H9 (cell line): Measurements from ENCODE around the gene TCF4. TPM values are rescaled to one million over a fixed set of nuclear protein-coding genes. Genes with fewer than 3 reads are reported as not detected.
A peak's percentile ranks its signal among the peaks of the same experiment; 100 is the strongest.

Source experiments
- DNase-seq: peaks from one replicate; pipeline ENCODE4 v3.0.0-alpha.2; 2017
- H2AFZ ChIP-seq: one replicate; pipeline ENCODE4 v1.6.1; 2013; ENCODE audit warnings: mild to moderate bottlenecking, low read length, control low read depth, moderate library complexity
- H2AK5ac ChIP-seq: 2 replicates; pipeline ENCODE4 v1.6.1; 2013; ENCODE audit warnings: low read length, control low read depth, mixed read lengths; ENCODE audit not compliant: insufficient read length
- H2BK120ac ChIP-seq: one replicate; pipeline ENCODE4 v1.6.1; 2013; ENCODE audit warnings: low read depth, mild to moderate bottlenecking, low read length, control low read depth, inconsistent platforms; ENCODE audit not compliant: poor library complexity, severe bottlenecking
- H2BK12ac ChIP-seq: 2 replicates; pipeline ENCODE4 v1.6.1; 2013; ENCODE audit warnings: low read length, control low read depth, mixed read lengths, low read depth; ENCODE audit not compliant: insufficient read length
- H2BK15ac ChIP-seq: 2 replicates; pipeline ENCODE4 v1.6.1; 2013; ENCODE audit warnings: low read depth, low read length, control low read depth
- H2BK20ac ChIP-seq: one replicate; pipeline ENCODE4 v1.6.1; 2013; ENCODE audit warnings: low read depth, mild to moderate bottlenecking, low read length, control low read depth, inconsistent platforms; ENCODE audit not compliant: poor library complexity, severe bottlenecking
- H2BK5ac ChIP-seq: 2 replicates; pipeline ENCODE4 v1.6.1; 2013; ENCODE audit warnings: low read length, control low read depth, mixed read lengths; ENCODE audit not compliant: insufficient read length
- H3K14ac ChIP-seq: 2 replicates; pipeline ENCODE4 v1.6.1; 2013; ENCODE audit warnings: low read length, control low read depth; ENCODE audit not compliant: insufficient read depth
- H3K18ac ChIP-seq: 2 replicates; pipeline ENCODE4 v1.6.1; 2013; ENCODE audit warnings: low read depth, mild to moderate bottlenecking, mixed read lengths, low read length, control low read depth; ENCODE audit not compliant: insufficient read length
- H3K23ac ChIP-seq: 2 replicates; pipeline ENCODE4 v1.6.1; 2013; ENCODE audit warnings: low read length, control low read depth, mixed read lengths, low read depth; ENCODE audit not compliant: insufficient read length
- H3K23me2 ChIP-seq: 2 replicates; pipeline ENCODE4 v1.6.1; 2013; ENCODE audit warnings: low read depth, mild to moderate bottlenecking, mixed read lengths, low read length, control low read depth; ENCODE audit not compliant: insufficient read length, poor library complexity, severe bottlenecking
- H3K27ac ChIP-seq: 2 replicates; pipeline ENCODE4 v1.5.1; 2013; ENCODE audit warnings: low read length, control low read depth, mixed read lengths, low read depth; ENCODE audit not compliant: insufficient read length
- H3K27me3 ChIP-seq: 2 replicates; pipeline ENCODE4 v1.6.1; 2013; ENCODE audit warnings: low read length, control low read depth, inconsistent platforms; ENCODE audit not compliant: insufficient read depth
- H3K4ac ChIP-seq: 2 replicates; pipeline ENCODE4 v1.6.1; 2013; ENCODE audit warnings: low read depth, mild to moderate bottlenecking, control low read depth, inconsistent platforms, low read length, moderate library complexity
- H3K4me1 ChIP-seq: 2 replicates; pipeline ENCODE4 v1.6.1; 2013; ENCODE audit warnings: low read length, control low read depth, inconsistent platforms; ENCODE audit not compliant: insufficient read depth
- H3K4me2 ChIP-seq: 2 replicates; pipeline ENCODE4 v1.6.1; 2013; ENCODE audit warnings: low read length, control low read depth, mixed read lengths; ENCODE audit not compliant: insufficient read length, insufficient read depth
- H3K56ac ChIP-seq: 2 replicates; pipeline ENCODE4 v1.6.1; 2013; ENCODE audit warnings: low read depth, mild to moderate bottlenecking, mixed read lengths, low read length, control low read depth; ENCODE audit not compliant: insufficient read length
- H3K79me1 ChIP-seq: 2 replicates; pipeline ENCODE4 v1.6.1; 2013; ENCODE audit warnings: low read depth, mild to moderate bottlenecking, moderate library complexity, low read length, control low read depth, inconsistent platforms; ENCODE audit not compliant: insufficient read depth, poor library complexity, severe bottlenecking
- H3K79me2 ChIP-seq: 2 replicates; pipeline ENCODE4 v1.6.1; 2013; ENCODE audit warnings: low read length, control low read depth, inconsistent platforms; ENCODE audit not compliant: insufficient read depth
- H3K9ac ChIP-seq: 2 replicates; pipeline ENCODE4 v1.6.1; 2013; ENCODE audit warnings: low read length, control low read depth, mixed read lengths; ENCODE audit not compliant: insufficient read length; ENCODE audit errors: extremely low read depth
- H3K9me3 ChIP-seq: one replicate; pipeline ENCODE4 v1.6.1; 2013; ENCODE audit warnings: low read depth, low read length, inconsistent platforms; ENCODE audit not compliant: control insufficient read depth
- H3T11ph ChIP-seq: one replicate; pipeline ENCODE4 v1.6.1; 2013; ENCODE audit warnings: mild to moderate bottlenecking, low read length, control low read depth, inconsistent platforms
- H4K20me1 ChIP-seq: one replicate; pipeline ENCODE4 v1.6.1; 2013; ENCODE audit not compliant: control insufficient read depth, insufficient read length, insufficient read depth
- H4K5ac ChIP-seq: 2 replicates; pipeline ENCODE4 v1.6.1; 2013; ENCODE audit warnings: low read depth, mild to moderate bottlenecking, mixed read lengths, low read length, control low read depth; ENCODE audit not compliant: insufficient read length
- H4K8ac ChIP-seq: replicated peaks from 2 replicates; pipeline ENCODE4 v1.6.1; 2013; ENCODE audit warnings: low read length, control low read depth, mixed read lengths, low read depth; ENCODE audit not compliant: insufficient read length
- H4K91ac ChIP-seq: 2 replicates; pipeline ENCODE4 v1.6.1; 2013; ENCODE audit warnings: low read depth, mild to moderate bottlenecking, moderate library complexity, mixed read lengths, low read length, control low read depth; ENCODE audit not compliant: insufficient read length
- H3K27ac Mint-ChIP-seq, 3 experiments: 2 replicates in 2 of 3; 3 replicates in 1 of 3; pipeline ENCODE4 v1.8.0; 2020 to 2021; ENCODE audit warnings: mixed read lengths in 3 of 3, mild to moderate bottlenecking in 1 of 3, moderate library complexity in 1 of 3
- H3K27me3 Mint-ChIP-seq: 2 replicates; pipeline ENCODE4 v1.8.0; 2021; ENCODE audit warnings: low read depth, mild to moderate bottlenecking, moderate library complexity, mixed read lengths
- H3K36me3 Mint-ChIP-seq, 3 experiments: 2 replicates in 2 of 3; 3 replicates in 1 of 3; pipeline ENCODE4 v1.8.0; 2020 to 2021; ENCODE audit warnings: low read depth in 3 of 3, mixed read lengths in 3 of 3; ENCODE audit not compliant: insufficient read depth in 1 of 3
- H3K4me1 Mint-ChIP-seq, 2 experiments: 2 replicates each; pipeline ENCODE4 v1.8.0; 2020; ENCODE audit warnings: mixed read lengths in 2 of 2
- H3K4me3 Mint-ChIP-seq, 2 experiments: 2 replicates in 1 of 2; 3 replicates in 1 of 2; pipeline ENCODE4 v1.8.0; 2020 to 2021; ENCODE audit warnings: mild to moderate bottlenecking in 2 of 2, mixed read lengths in 2 of 2, moderate library complexity in 1 of 2
- H3K9me3 Mint-ChIP-seq, 2 experiments: 2 replicates in 1 of 2; 3 replicates in 1 of 2; pipeline ENCODE4 v1.8.0; 2020; ENCODE audit warnings: mild to moderate bottlenecking in 2 of 2, mixed read lengths in 2 of 2, moderate library complexity in 1 of 2
- WGBS: extraction: QIAGEN DNeasy Blood & Tissue Kit; methylation state at CpG from one replicate; pipeline ENCODE4 v1.1.7; 2013; ENCODE audit warnings: missing lambda C conversion rate, low lambda C conversion rate, mixed read lengths; ENCODE audit not compliant: insufficient read length; ENCODE audit errors: extremely low coverage; 5-methylcytosine and 5-hydroxymethylcytosine counted together
- total RNA-seq: library from RNA; stranded (reverse); gene quantifications from 2 replicates; pipeline ENCODE4 v1.2.1, GENCODE V29; 2021
- TF ChIP-seq, protein P1 (sequence below): fragments of 200-600 bp; sonication (generic); conservative IDR thresholded peaks from 3 replicates; pipeline ENCODE4 v1.8.0; 2021; ENCODE audit warnings: antibody characterized with exemption, mild to moderate bottlenecking

The TCF4 gene
- total RNA-seq, 1 experiment from 2014 or later: 99.4 TPM

DNA sequence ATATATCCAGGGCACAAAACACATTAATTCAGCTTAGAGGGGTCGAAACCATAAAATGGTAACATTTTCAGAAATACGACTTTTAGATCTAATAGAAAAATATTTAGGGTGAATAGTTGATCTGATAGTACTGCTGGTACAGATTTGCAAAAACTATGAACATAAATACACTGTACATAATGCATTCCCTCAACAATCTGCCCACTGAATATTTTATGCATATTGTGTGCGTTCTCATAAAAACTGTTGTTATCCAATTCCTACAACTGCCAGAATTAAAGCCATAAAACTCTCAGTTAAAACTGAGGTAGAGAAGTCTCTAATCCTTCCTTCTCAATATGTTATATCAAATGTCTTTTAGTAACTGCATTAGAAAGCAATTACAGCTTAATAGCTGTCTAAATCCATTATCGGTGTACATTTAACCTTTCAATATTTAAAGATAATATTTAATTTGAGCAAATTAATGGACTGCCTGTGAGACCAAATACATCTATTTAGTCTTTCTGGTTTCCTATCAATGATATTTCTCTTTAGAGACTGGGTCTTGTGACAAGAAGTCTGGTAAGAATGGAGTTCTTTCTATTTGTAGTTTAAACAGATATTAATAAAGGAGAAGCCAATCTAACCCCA, 32.5 kb downstream of the TCF4 start:
- no peak for DNase-seq
- Mint-ChIP-seq H3K27ac (peak overlapping the region in 1 of 3 experiments; percentile 4; a peak in 1 of 7 replicates), H3K36me3 (peaks cover 5 to 7% (median 6%) of the 10 kb centered on the region in 3 experiments; a peak in 5 of 7 replicates), H3K27me3 (no peaks in the 10 kb centered on the region), H3K4me1 (peaks cover 12 to 17% of the 10 kb centered on the region in 2 experiments), H3K9me3 (no peaks in the 10 kb centered on the region), H3K4me3 (no peak overlapping the region)
- Histone ChIP-seq H3K14ac (no peak overlapping the region), H4K8ac (no peak overlapping the region), H3K4me1 (no peaks in the 10 kb centered on the region), H2BK120ac (no peak overlapping the region), H3K9ac (no peak overlapping the region), H4K91ac (no peak overlapping the region), H3K4me2 (no peak overlapping the region), H2BK12ac (no peak overlapping the region), H2BK20ac (no peak overlapping the region), H3K9me3 (no peaks in the 10 kb centered on the region), H2AK5ac (no peak overlapping the region), H3K23ac (no peak overlapping the region), H3K27ac (no peak overlapping the region), H3T11ph (no peak overlapping the region), H3K23me2 (no peaks in the 10 kb centered on the region), H4K20me1 (no peaks in the 10 kb centered on the region), H3K79me1 (peaks cover 6% of the 10 kb centered on the region), H3K79me2 (peaks cover 11% of the 10 kb centered on the region; the same call in 1 of the 2 replicates), H3K27me3 (no peaks in the 10 kb centered on the region), H3K18ac (no peak overlapping the region), H2BK5ac (no peak overlapping the region), H3K4ac (no peak overlapping the region), H2AFZ (no peak overlapping the region), H2BK15ac (no peak overlapping the region), H4K5ac (no peak overlapping the region), H3K56ac (no peak overlapping the region)
- TF ChIP-seq, protein P1, sequence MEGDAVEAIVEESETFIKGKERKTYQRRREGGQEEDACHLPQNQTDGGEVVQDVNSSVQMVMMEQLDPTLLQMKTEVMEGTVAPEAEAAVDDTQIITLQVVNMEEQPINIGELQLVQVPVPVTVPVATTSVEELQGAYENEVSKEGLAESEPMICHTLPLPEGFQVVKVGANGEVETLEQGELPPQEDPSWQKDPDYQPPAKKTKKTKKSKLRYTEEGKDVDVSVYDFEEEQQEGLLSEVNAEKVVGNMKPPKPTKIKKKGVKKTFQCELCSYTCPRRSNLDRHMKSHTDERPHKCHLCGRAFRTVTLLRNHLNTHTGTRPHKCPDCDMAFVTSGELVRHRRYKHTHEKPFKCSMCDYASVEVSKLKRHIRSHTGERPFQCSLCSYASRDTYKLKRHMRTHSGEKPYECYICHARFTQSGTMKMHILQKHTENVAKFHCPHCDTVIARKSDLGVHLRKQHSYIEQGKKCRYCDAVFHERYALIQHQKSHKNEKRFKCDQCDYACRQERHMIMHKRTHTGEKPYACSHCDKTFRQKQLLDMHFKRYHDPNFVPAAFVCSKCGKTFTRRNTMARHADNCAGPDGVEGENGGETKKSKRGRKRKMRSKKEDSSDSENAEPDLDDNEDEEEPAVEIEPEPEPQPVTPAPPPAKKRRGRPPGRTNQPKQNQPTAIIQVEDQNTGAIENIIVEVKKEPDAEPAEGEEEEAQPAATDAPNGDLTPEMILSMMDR: no peak
- no CpG with 5 or more reads among the region's 4 CpGs for WGBS
